ENCODE measurements around the gene CMTM4. TPM values are rescaled to one million over a fixed set of nuclear protein-coding genes. Genes with fewer than 3 reads are reported as not detected.

Gene CMTM4
- total RNA-seq, 1 donor from 2014 or later: 42.5 TPM

Small RNAs within 50 kb of the gene (small RNA-seq; reads per million reads assigned to genes)
- not detected for gene CKLF-CMTM1 (ENCODE audit: low replicate concordance)

Other genes with a start within 250 kb of the CMTM4 start
- gene TK2, start 146.6 kb downstream of the CMTM4 start, total RNA-seq: 24.1 TPM
- 27.8 TPM for gene CKLF, start 144.2 kb downstream of the CMTM4 start, total RNA-seq
- gene CMTM1, start 130.3 kb downstream of the CMTM4 start, total RNA-seq: 3.2 TPM
- gene CMTM2, start 117.3 kb downstream of the CMTM4 start, total RNA-seq: 0.25 TPM
- 6.1 TPM for gene CMTM3, start 92.0 kb downstream of the CMTM4 start, total RNA-seq
- gene DYNC1LI2, start 54.9 kb upstream of the CMTM4 start, total RNA-seq: 153 TPM
- gene TERB1, start 104.8 kb upstream of the CMTM4 start, total RNA-seq: 0.25 TPM
- 80.4 TPM for gene NAE1, start 134.2 kb upstream of the CMTM4 start, total RNA-seq
- not detected for gene CA7, start 147.7 kb upstream of the CMTM4 start, total RNA-seq
- 12.3 TPM for gene PDP2, start 183.8 kb upstream of the CMTM4 start, total RNA-seq
- not detected for gene CDH16, start 222.1 kb upstream of the CMTM4 start, total RNA-seq
- gene RRAD, start 228.8 kb upstream of the CMTM4 start, total RNA-seq: 1.5 TPM
- gene CIAO2B, start 237.7 kb upstream of the CMTM4 start, total RNA-seq: 48.9 TPM
- gene CES2, start 238.8 kb upstream of the CMTM4 start, total RNA-seq: 21.9 TPM

Data from temporal lobe (tissue), 2 donors.